PC-9 (cell line): ENCODE data around the gene DDX10.
"Not testable (repeated sequence)": the region's sequence is repeated elsewhere in the genome, so short reads cannot be mapped to it uniquely, and the experiment has no call there.

Source experiments
- CTCF ChIP-seq: fragments of 200-600 bp; sonication (generic); conservative IDR thresholded peaks from 2 replicates; pipeline ENCODE4 v1.6.1; 2017; ENCODE audit warnings: mixed run types, antibody characterized with exemption, mild to moderate bottlenecking, moderate library complexity
- EZH2 ChIP-seq: fragments of 200-600 bp; sonication (generic); IDR thresholded peaks from 2 replicates; pipeline ENCODE4 v1.8.0; 2017; ENCODE audit warnings: antibody characterized with exemption, low read depth

GRCh38 chr11:108654100-108654499 lies 10.8 kb upstream of the DDX10 start:
- not testable (repeated sequence) for TF ChIP-seq EZH2, CTCF
